Spleen (tissue), 11 donors: ENCODE results near the gene MBD5. TPM values are rescaled to one million over a fixed set of nuclear protein-coding genes. Genes with fewer than 3 reads are reported as not detected.

ENCODE experiments used
- DNase-seq: peaks from one replicate; pipeline ENCODE4 v3.0.0-alpha.2; 2020
- H3K27ac ChIP-seq, 8 donors: fragments of 200-600 bp; sonication (generic) in 7 of 8; 1 replicate in 4 of 8; 2 replicates in 4 of 8; pipeline versions ENCODE4 v1.5.0 to v1.8.0; 2016 to 2021; ENCODE audit warnings: inconsistent platforms in 4 of 8, mild to moderate bottlenecking in 4 of 8, moderate library complexity in 1 of 8
- H3K27me3 ChIP-seq, 7 donors: fragments of 200-600 bp; sonication (generic) in 6 of 7; replicated peaks in 1 of 7; 1 replicate in 4 of 7; 2 replicates in 3 of 7; pipeline versions ENCODE4 v1.5.0 to v1.8.0; 2016 to 2021; ENCODE audit warnings: inconsistent platforms in 3 of 7, mild to moderate bottlenecking in 1 of 7
- H3K36me3 ChIP-seq, 6 donors: fragments of 200-600 bp; sonication (generic) in 5 of 6; 1 replicate in 4 of 6; 2 replicates in 2 of 6; pipeline versions ENCODE4 v1.5.0 to v1.8.0; 2016 to 2021; ENCODE audit warnings: inconsistent platforms in 2 of 6
- H3K4me1 ChIP-seq, 6 donors: fragments of 200-600 bp; sonication (generic) in 5 of 6; 1 replicate in 3 of 6; 2 replicates in 3 of 6; pipeline versions ENCODE4 v1.5.0 to v1.8.0; 2016 to 2021; ENCODE audit warnings: inconsistent platforms in 3 of 6
- H3K4me3 ChIP-seq, 8 donors: fragments of 200-600 bp; sonication (generic) in 7 of 8; 1 replicate in 4 of 8; 2 replicates in 4 of 8; pipeline versions ENCODE4 v1.5.0 to v1.8.0; 2016 to 2021; ENCODE audit warnings: inconsistent platforms in 4 of 8, mild to moderate bottlenecking in 4 of 8, moderate library complexity in 2 of 8
- H3K9me3 ChIP-seq, 8 donors: fragments of 200-600 bp; sonication (generic) in 7 of 8; 1 replicate in 4 of 8; 2 replicates in 4 of 8; pipeline versions ENCODE4 v1.5.0 to v1.8.0; 2016 to 2021; ENCODE audit warnings: inconsistent platforms in 4 of 8
- CTCF ChIP-seq, 11 experiments: fragments of 200-600 bp in 7 of 11; fragments of 450-650 bp in 4 of 11; sonication (generic) in 4 of 11; IDR thresholded peaks in 8 of 11; conservative IDR thresholded peaks in 3 of 11; 1 replicate in 7 of 11; 2 replicates in 4 of 11; pipeline versions ENCODE4 v1.4.0 to v1.8.0; 2016 to 2021; ENCODE audit warnings: antibody characterized with exemption in 11 of 11, inconsistent platforms in 4 of 11, mild to moderate bottlenecking in 1 of 11
- POLR2A ChIP-seq, 3 donors: fragments of 450-650 bp; IDR thresholded peaks; one replicate each; pipeline ENCODE4 v1.5.1; 2017; ENCODE audit warnings: antibody characterized with exemption in 3 of 3, mild to moderate bottlenecking in 1 of 3
- POLR2AphosphoS5 ChIP-seq, 3 donors: sonication (generic); formaldehyde crosslinking; IDR thresholded peaks; one replicate each; pipeline ENCODE4 v1.5.1; 2017; ENCODE audit warnings: antibody characterized with exemption in 3 of 3
- WGBS, 5 donors: extraction: QIAGEN DNeasy Blood & Tissue Kit in 3 of 5; methylation state at CpG; one replicate each; pipeline versions ENCODE4 v1.1.5 to v1.1.7; 2013 to 2018; 5-methylcytosine and 5-hydroxymethylcytosine counted together
- intact Hi-C: fragments of 100-400 bp; cut with DNase I; formaldehyde crosslinking; loops from one replicate; pipeline ENCODE4 v1.15.0; 2023; ENCODE audit warnings: low total_unique reads
- polyA plus RNA-seq, 3 donors: library from polyadenylated mRNA; stranded (reverse); fragments of 200-250 nt; gene quantifications; one replicate each; pipeline ENCODE4 v1.2.1, GENCODE V29; 2013
- total RNA-seq, 7 donors: library from RNA; depleted of rRNA in 3 of 7; stranded (reverse); fragments of >200 nt in 3 of 7; fragmentation: NEBNext Ultra II Directional in 4 of 7; extraction: Animal tissue kit (Norgen Biotek cat#: 25700) in 4 of 7; gene quantifications; one replicate each; pipeline versions ENCODE4 v1.1.0 to v1.2.1, GENCODE V29; 2016 to 2021
- donor health status: healthy with polysubstance abuse.
- donor health status: DM: no; HTN: no; CAD: no; lungs with moderate emphysema.
- donor health status: DM: no; HTN: no; CAD: no.
- donor health status: Bipolar disorder and iron deficiency.
- donor health status: healthy.
- donor health status: DM: no; HTN: no; CAD: no.
- donor health status: DM: yes; HTN: yes; CAD: no.

The MBD5 gene
- total and polyA plus RNA-seq, 10 donors, result 5.7 to 84.5 (median 60.0) TPM

GRCh38 chr2:148351437-148352143, 330.7 kb downstream of the MBD5 start:
- DNase-seq, result no peak
- intact Hi-C loops, result no loop called here
- no peaks in the 10 kb centered on the region for H3K27me3 ChIP-seq
- H3K4me1 ChIP-seq, result no peaks in the 10 kb centered on the region
- H3K36me3 ChIP-seq, result peaks cover 0 to 9% (median 0%) of the 10 kb centered on the region in 6 donors
- peaks cover 0 to 36% (median 24%) of the 10 kb centered on the region in 8 donors for H3K9me3 ChIP-seq
- WGBS, 5 donors, result 86 to 92% (median 88%) methylated on average over 2 of the region's 2 CpGs
- H3K27ac ChIP-seq, result no peak overlapping the region
- no peak overlapping the region for H3K4me3 ChIP-seq
- TF ChIP-seq POLR2AphosphoS5 (IDR thresholded peaks at IDR 0.05) (no peak), CTCF (IDR thresholded peaks at IDR 0.05 in 8 of 11, conservative IDR thresholded peaks at IDR 0.05 in 3 of 11) (no peak), POLR2A (IDR thresholded peaks at IDR 0.05) (no peak)

GRCh38 chr2:148358375-148358774, 337.5 kb downstream of the MBD5 start:
- intact Hi-C loops, result no loop called here
- TF ChIP-seq POLR2AphosphoS5 (IDR thresholded peaks at IDR 0.05), result no peak
- no peak for TF ChIP-seq CTCF (IDR thresholded peaks at IDR 0.05 in 8 of 11, conservative IDR thresholded peaks at IDR 0.05 in 3 of 11)
- Histone ChIP-seq H3K36me3 (peaks cover 0 to 11% (median 0%) of the 10 kb centered on the region in 6 donors), H3K9me3 (peaks cover 0 to 25% (median 20%) of the 10 kb centered on the region in 8 donors), H3K27ac (no peak overlapping the region), H3K27me3 (no peaks in the 10 kb centered on the region), H3K4me1 (no peaks in the 10 kb centered on the region), H3K4me3 (no peak overlapping the region)
- no peak for DNase-seq
- 79 to 96% (median 81%) methylated on average over 6 of the region's 6 CpGs for WGBS, 5 donors

GRCh38 chr2:148360662-148361061, 339.8 kb downstream of the MBD5 start:
- 96 to 100% (median 97%) methylated on average over 1 of the region's 1 CpG for WGBS, 5 donors
- peaks cover 0 to 8% (median 0%) of the 10 kb centered on the region in 6 donors for H3K36me3 ChIP-seq
- H3K4me3 ChIP-seq, result no peak overlapping the region
- intact Hi-C loops, result no loop called here
- H3K9me3 ChIP-seq, result peaks cover 0 to 8% (median 2%) of the 10 kb centered on the region in 8 donors
- H3K27me3 ChIP-seq, result no peaks in the 10 kb centered on the region
- DNase-seq, result no peak
- H3K27ac ChIP-seq, result no peak overlapping the region
- no peaks in the 10 kb centered on the region for H3K4me1 ChIP-seq
- TF ChIP-seq CTCF (IDR thresholded peaks at IDR 0.05 in 8 of 11, conservative IDR thresholded peaks at IDR 0.05 in 3 of 11) (no peak), POLR2A (IDR thresholded peaks at IDR 0.05) (no peak), POLR2AphosphoS5 (IDR thresholded peaks at IDR 0.05) (no peak)

GRCh38 chr2:148362144-148362796, 341.4 kb downstream of the MBD5 start:
- TF ChIP-seq POLR2A (IDR thresholded peaks at IDR 0.05) (no peak), CTCF (IDR thresholded peaks at IDR 0.05 in 8 of 11, conservative IDR thresholded peaks at IDR 0.05 in 3 of 11) (no peak), POLR2AphosphoS5 (IDR thresholded peaks at IDR 0.05) (no peak)
- Histone ChIP-seq H3K36me3 (peaks cover 0 to 8% (median 0%) of the 10 kb centered on the region in 6 donors), H3K4me1 (no peaks in the 10 kb centered on the region), H3K27ac (no peak overlapping the region), H3K27me3 (no peaks in the 10 kb centered on the region), H3K4me3 (no peak overlapping the region), H3K9me3 (peaks cover 0 to 5% (median 0%) of the 10 kb centered on the region in 8 donors)
- 67 to 87% (median 83%) methylated on average over 9 to 10 of the region's 10 CpGs for WGBS, 5 donors
- intact Hi-C loops, result no loop called here
- DNase-seq, result no peak
